SH-SY5Y (cell line): ENCODE data around the gene TF.

Source experiments
- GATA2 ChIP-seq: IDR thresholded peaks from 2 replicates; pipeline ENCODE4 v1.6.1; 2011; ENCODE audit warnings: mild to moderate bottlenecking, low read depth, low read length
- GATA3 ChIP-seq: IDR thresholded peaks from 2 replicates; pipeline ENCODE4 v1.6.1; 2011; ENCODE audit warnings: low read depth, mild to moderate bottlenecking, low read length, moderate library complexity

The TF gene

GRCh38 chr3:133754973-133755828 is 9.0 kb downstream of the TF start:
- TF ChIP-seq GATA2 (no peak), GATA3 (no peak)

GRCh38 chr3:133756716-133757694 is 10.8 kb downstream of the TF start:
- TF ChIP-seq GATA3 (no peak), GATA2 (no peak)

GRCh38 chr3:133757701-133758567 is 11.7 kb downstream of the TF start:
- TF ChIP-seq GATA3 (no peak), GATA2 (no peak)

DNA sequence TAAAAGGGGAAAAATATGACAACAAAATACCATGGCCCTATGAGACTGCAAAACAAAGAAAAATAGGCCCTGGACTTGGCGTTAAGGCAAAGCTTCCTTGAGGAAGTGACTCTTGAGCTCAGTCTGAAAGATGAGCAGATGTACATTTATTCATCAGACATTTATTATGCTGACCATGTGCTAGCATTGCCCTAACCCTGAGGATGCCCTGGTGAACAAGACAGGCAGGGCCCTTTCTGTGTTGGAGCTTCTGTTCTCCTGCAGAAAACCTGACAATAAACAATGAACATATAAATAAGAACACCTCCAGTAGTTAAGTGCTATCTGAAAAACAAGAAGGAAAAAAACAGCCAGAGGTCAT is 12.4 kb downstream of the TF start:
- TF ChIP-seq GATA3, result no peak
- TF ChIP-seq GATA2, result no peak

GRCh38 chr3:133758964-133759739 is 13.0 kb downstream of the TF start:
- TF ChIP-seq GATA2 (no peak), GATA3 (no peak)

GRCh38 chr3:133759740-133760305 is 13.6 kb downstream of the TF start:
- TF ChIP-seq GATA2 (no peak), GATA3 (no peak)

DNA sequence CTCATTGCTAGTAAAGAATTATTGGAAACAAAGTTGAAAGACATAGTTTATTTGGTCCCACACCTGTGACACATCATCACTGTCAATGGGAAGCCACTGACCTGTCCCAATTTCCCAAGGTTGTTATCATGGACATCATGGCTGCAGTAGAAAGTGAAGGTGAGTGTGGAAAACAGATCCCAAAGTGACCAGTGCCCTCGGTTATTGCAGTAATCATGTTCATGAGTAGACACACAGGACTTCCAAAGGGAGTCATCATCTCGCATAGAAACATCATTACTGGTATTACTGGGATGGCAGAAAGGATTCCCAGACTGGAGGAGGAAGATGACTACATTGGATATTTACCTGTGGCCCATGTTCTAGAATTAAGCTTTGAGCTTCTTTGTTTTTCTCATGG is 14.7 kb downstream of the TF start:
- TF ChIP-seq GATA3 (no peak), GATA2 (no peak)

DNA sequence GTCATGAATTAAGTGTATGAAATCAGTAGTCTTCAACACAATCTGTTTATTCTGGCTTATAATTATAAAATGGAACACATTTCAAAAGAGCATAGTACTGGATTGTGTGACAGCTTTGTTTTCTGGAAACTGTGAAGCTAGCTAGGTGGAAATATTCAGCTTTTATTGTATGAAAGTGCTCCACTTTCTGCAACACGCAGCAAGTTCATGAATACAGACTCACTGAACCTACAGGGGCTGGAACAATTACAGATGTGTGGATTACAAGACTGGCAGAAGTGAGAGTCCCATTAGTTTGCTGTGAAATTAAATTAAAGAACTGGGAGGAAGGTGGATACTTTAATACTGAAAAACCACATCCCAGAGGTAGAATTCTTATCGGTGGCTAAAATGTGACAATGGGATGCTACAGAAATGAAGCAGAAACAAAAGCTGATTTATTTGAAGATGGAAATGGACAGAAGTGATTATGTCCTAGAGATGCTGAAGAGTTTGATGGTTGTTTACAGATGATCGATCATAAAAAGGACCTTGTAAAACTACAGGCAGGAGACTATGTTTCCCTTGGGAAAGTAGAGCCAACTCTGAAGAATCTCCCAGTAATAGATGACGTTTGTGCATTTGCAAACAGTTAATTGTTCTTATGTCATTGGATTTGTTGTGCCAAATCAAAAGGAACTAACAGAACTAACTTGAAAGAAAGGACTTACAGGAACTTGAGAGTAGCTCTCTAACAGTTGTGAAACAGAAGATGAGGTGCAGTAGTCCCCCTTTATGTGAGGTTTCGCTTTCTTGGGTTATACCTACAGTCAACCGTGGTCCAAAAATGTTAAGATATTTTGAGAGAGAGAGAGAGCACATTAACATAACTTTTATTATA is 15.7 kb downstream of the TF start:
- no peak for TF ChIP-seq GATA3
- TF ChIP-seq GATA2, result no peak

DNA sequence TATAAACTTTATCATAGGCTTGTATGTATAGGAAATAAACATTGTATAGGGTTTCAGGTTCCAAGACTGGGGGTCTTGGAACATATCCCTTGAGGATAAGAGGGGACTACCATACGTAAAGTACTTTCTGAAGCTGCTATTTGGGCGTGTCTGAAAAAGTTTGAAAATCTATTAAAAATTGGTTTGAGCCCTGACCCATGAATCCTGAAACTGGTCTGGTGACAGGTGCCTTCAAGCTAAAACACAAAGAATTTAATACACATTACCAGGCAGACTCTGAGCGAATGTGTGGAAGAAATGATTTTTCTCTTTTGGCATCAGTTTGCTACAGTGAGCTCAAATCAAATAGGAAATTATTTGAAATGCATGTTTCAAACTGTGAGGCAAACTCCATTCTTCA is 16.3 kb downstream of the TF start:
- TF ChIP-seq GATA2 (no peak), GATA3 (no peak)

DNA sequence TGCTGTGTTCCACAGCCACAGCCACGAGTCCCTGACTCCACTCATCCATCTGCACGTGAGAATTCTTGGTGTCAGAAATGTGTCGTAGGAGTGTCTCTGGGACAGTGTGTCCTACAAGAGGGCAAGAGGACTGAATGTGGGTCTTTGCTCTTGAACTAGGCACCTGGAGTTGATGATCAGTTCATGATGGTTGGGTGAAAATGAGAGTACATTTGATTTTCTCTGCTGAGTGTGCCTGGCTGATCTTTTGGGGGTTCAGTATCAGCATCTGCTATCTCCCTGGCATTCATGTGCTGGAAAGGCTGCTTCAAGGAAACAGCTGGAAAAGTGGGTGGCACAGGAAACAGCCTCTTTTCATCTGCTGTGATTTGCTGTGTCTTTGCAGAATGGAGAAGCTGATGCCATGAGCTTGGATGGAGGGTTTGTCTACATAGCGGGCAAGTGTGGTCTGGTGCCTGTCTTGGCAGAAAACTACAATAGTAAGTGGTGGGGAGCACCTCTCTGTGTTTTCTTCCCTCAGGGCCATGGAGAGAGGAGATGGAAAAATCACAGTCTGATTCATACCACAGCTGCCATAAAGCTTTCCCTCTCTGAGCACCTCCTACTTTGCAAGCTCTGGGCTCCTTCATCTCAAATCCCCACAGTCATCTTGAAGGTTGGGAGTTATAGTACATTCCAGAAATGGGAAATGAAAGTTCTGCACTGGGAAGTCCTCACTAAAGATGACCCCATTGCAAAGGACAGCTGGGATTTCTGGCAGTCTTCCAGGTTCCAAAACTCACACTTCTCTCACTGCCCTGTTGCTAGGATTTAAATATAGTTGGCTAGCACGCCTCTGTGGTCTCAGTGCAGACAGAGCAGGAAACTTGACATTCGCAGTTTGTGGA is 17.8 kb downstream of the TF start:
- no peak for TF ChIP-seq GATA3
- TF ChIP-seq GATA2, result no peak

DNA sequence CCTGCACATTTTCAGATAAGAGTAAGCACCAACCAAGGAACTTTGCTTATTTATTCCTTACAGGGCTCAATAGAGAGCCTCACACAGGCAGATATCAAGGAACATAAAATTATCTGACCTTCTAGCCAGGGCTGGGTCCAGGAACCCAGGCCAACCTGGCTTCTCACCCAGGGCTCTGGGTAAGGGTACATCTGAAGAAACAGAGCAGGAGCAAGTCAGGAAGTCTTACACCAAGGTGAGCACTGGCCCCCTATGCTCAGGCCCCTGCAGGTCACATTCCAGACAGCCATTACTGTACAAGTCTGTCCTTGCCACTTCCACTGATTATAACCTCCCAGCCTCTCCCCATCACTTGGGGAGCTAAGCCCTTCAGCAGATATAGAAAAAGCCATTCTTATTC is 19.1 kb downstream of the TF start:
- no peak for TF ChIP-seq GATA3
- TF ChIP-seq GATA2, result no peak

DNA sequence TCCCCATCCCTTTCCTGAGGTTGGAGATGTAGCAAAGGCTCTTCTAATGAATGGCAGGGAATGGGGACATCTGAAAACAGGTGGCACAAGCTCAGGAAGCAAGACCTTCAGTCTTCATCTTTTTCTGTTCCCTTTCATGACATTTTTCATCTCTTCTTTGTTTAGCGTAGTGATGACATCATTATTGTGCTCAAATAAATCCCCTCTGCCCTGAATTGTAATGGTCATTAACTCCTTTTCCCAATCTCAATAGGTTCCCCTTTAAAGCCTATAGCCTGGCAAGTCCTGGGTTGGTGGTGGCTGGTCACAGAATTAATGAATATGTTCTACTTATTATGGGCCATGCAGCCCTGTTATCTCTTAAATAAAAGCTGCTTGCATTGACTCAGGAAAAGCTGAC is 21.4 kb downstream of the TF start:
- TF ChIP-seq GATA2 (no peak), GATA3 (no peak)

DNA sequence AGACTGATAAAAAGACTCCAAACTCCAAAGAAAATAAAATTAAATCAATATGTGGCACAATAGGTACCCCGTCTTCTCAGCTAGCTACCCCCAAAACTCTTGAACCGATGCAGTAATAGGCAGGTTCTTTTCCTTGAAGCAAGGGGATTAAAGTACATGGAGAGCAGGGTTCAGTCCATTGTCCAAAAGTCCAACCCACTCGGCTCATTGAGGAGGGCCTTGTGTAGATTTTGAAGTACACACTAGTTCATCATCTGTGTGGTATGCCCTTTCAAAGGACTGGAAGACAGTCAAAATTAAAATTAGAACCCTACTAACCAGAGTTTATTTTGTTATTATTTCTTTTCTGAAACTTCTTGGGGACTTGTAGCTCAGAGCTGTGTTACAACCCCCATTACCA is 23.3 kb downstream of the TF start:
- no peak for TF ChIP-seq GATA3
- no peak for TF ChIP-seq GATA2
